Gastrocnemius medialis (tissue), 4 donors: ENCODE results near the gene FCRL3.
"Not testable (repeated sequence)": the region's sequence is repeated elsewhere in the genome, so short reads cannot be mapped to it uniquely, and the experiment has no call there.

Experiments used
- CTCF ChIP-seq, 5 experiments: fragments of 450-650 bp in 3 of 5; fragments of 200-600 bp in 2 of 5; sonication (generic) in 2 of 5; IDR thresholded peaks in 4 of 5; conservative IDR thresholded peaks in 1 of 5; 1 replicate in 4 of 5; 2 replicates in 1 of 5; pipeline ENCODE4 v1.5.1; 2016 to 2019; ENCODE audit warnings: antibody characterized with exemption in 5 of 5, mild to moderate bottlenecking in 3 of 5, moderate library complexity in 3 of 5
- POLR2A ChIP-seq, 2 donors: fragments of 450-650 bp; IDR thresholded peaks; one replicate each; pipeline ENCODE4 v1.6.1; 2017; ENCODE audit warnings: antibody characterized with exemption in 2 of 2, mild to moderate bottlenecking in 2 of 2, moderate library complexity in 2 of 2

- TF ChIP-seq CTCF (IDR thresholded peaks at IDR 0.05 in 4 of 5, conservative IDR thresholded peaks at IDR 0.05 in 1 of 5); POLR2A (IDR thresholded peaks at IDR 0.05): not testable (repeated sequence)
Measured at GRCh38 chr1:157735991-157736390, 35.4 kb upstream of the FCRL3 start.
